ENCODE measurements around the gene CCN2.

Gene CCN2

DNA sequence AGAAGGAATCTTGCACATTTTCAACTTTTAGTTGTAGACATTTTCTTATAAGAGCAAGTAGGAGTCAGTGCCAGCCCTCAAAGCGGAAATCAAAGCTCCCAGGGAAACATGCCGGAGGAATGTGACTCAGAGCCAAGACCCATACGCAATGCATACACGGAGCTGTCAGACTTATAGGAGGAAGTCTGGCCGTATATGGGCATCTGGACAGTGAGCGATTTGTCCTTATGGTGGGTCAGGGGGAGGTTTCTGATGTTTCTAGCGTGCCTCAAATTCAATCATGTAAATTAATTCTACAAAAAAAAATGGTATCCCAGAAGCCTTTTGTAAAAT is 3.6 kb upstream of the CCN2 start:
- TF ChIP-seq CTCF (IDR thresholded peaks at IDR 0.05; ENCODE audit: unreplicated experiment in 3 of 3) = no peak
- Mint-ChIP-seq H3K9me3 (no peaks in the 10 kb centered on the region), H3K27ac (peak overlapping the region; percentile 91 to 98 (median 95)), H3K36me3 (ENCODE audit: low read depth) (no peaks in the 10 kb centered on the region), H3K27me3 (ENCODE audit: low read depth) (no peaks in the 10 kb centered on the region), H3K4me3 (peak overlapping the region; percentile 31 to 71 (median 66)), H3K4me1 (peaks cover 48% of the 10 kb centered on the region)

DNA sequence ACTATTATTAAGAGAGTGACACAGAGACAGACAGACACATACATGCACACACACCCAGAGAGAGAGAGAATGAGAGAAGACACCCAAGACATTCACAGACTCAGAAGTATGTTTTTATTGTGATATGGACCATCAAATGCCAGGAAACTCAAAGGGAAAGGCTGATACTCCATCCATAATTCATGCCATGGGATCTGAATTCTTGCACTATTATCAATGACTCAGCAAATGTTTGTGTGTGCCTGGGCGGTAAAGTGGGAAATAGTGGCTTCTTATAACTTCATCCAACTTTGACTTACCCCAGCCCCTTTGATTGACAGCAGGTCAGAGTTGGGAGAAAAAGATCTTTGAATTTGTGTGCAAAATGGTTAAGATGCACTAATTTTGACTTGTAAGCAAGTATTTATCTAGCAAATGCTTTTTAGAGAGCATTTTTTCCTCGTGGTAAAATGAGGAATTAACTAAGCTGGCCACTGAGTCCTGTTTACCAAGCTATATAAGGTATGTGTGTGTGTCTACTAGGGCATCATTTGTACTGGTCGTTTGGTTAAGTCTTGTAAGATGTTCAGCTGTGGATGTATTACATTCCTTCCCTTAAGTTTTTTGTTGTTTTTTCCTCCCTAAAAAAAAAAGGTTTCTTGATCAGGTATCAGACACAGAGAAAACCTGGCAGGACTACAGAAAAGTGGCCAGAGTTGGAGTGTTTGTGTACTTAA is 3.0 kb upstream of the CCN2 start:
- TF ChIP-seq CTCF (IDR thresholded peaks at IDR 0.05; ENCODE audit: unreplicated experiment in 3 of 3) = no peak
- peaks cover 5% of the 10 kb centered on the region for H3K36me3 Mint-ChIP-seq (ENCODE audit: low read depth)
- H3K9me3 Mint-ChIP-seq = no peaks in the 10 kb centered on the region
- peak overlapping the region; percentile 31 to 71 (median 66) for H3K4me3 Mint-ChIP-seq
- no peaks in the 10 kb centered on the region for H3K27me3 Mint-ChIP-seq (ENCODE audit: low read depth)
- peaks cover 53% of the 10 kb centered on the region for H3K4me1 Mint-ChIP-seq
- H3K27ac Mint-ChIP-seq = peak overlapping the region; percentile 91 to 98 (median 95)

- Mint-ChIP-seq H3K9me3 (no peaks in the 10 kb centered on the region), H3K27me3 (ENCODE audit: low read depth) (no peaks in the 10 kb centered on the region), H3K4me3 (peak overlapping the region in 1 of 3 experiments; percentile 97), H3K27ac (peak overlapping the region; percentile 94 to 98 (median 95)), H3K4me1 (peaks cover 58% of the 10 kb centered on the region), H3K36me3 (ENCODE audit: low read depth) (peaks cover 11% of the 10 kb centered on the region)
- TF ChIP-seq CTCF (IDR thresholded peaks at IDR 0.05; ENCODE audit: unreplicated experiment in 3 of 3) = no peak
Measured at GRCh38 chr6:131952886-131953509, 1.8 kb upstream of the CCN2 start.

GRCh38 chr6:131951576-131952230 is 531 bp upstream of the CCN2 start:
- H3K4me3 Mint-ChIP-seq = peak overlapping the region; percentile 92 to 97 (median 95)
- no peaks in the 10 kb centered on the region for H3K27me3 Mint-ChIP-seq (ENCODE audit: low read depth)
- H3K4me1 Mint-ChIP-seq = peaks cover 62% of the 10 kb centered on the region
- no peaks in the 10 kb centered on the region for H3K9me3 Mint-ChIP-seq
- H3K36me3 Mint-ChIP-seq (ENCODE audit: low read depth) = peaks cover 15% of the 10 kb centered on the region
- peak overlapping the region; percentile 94 to 98 (median 95) for H3K27ac Mint-ChIP-seq
- TF ChIP-seq CTCF (IDR thresholded peaks at IDR 0.05; ENCODE audit: unreplicated experiment in 3 of 3) = no peak

DNA sequence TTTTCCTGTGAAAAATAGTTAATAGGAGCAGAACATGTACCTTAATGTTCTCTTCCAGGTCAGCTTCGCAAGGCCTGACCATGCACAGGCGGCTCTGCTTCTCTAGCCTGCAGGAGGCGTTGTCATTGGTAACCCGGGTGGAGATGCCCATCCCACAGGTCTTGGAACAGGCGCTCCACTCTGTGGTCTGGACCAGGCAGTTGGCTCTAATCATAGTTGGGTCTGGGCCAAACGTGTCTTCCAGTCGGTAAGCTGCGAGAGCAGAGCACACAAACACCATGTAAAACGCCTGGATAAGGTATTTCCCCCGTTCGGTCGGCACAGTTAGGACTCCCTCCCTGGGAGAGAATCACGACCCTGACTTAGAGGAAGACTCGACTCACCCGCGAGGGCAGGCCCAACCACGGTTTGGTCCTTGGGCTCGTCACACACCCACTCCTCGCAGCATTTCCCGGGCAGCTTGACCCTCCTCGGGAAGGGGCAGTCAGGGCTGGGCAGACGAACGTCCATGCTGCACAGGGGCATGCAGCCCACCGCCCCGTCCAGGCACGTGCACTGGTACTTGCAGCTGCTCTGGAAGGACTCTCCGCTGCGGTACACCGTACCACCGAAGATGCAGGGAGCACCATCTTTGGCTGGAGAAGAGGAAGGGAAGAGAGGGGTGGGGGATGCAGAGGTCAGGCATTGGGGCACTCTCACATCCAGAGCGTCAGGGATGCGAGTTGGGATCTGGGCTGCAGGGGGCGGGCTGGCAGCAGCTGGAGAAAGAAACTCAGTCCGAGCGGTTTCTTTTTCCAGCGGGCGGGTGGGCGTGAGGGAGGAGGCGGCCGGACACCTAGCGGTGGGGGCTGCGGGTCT is 1.0 kb downstream of the CCN2 start:
- no peaks in the 10 kb centered on the region for H3K27me3 Mint-ChIP-seq (ENCODE audit: low read depth)
- H3K9me3 Mint-ChIP-seq = no peaks in the 10 kb centered on the region
- peak overlapping the region; percentile 85 to 98 (median 93) for H3K4me3 Mint-ChIP-seq
- H3K4me1 Mint-ChIP-seq = peaks cover 62% of the 10 kb centered on the region
- TF ChIP-seq CTCF (IDR thresholded peaks at IDR 0.05; ENCODE audit: unreplicated experiment in 3 of 3) = peak; percentile 50 to 55 (median 54)
- H3K27ac Mint-ChIP-seq = peak overlapping the region; percentile 77 to 95 (median 87)
- H3K36me3 Mint-ChIP-seq (ENCODE audit: low read depth) = peaks cover 15% of the 10 kb centered on the region

Measured in nephron (organoid).